HFF-Myc (cell line): ENCODE results near the gene GRK6.
A peak's percentile ranks its signal among the peaks of the same experiment; 100 is the strongest.

Experiments
- DNase-seq: peaks from one replicate; pipeline ENCODE4 v3.0.0-alpha.2; 2011; ENCODE audit warnings: low read depth; ENCODE audit errors: extremely low read depth
- H3K4me3 ChIP-seq: replicated peaks from 2 replicates; pipeline ENCODE4 v1.5.1; 2011; ENCODE audit warnings: low read depth, mild to moderate bottlenecking, control low read depth, low read length
- TF ChIP-seq, protein P1 (sequence below): IDR thresholded peaks from 2 replicates; pipeline ENCODE4 v1.5.1; 2012; ENCODE audit warnings: mild to moderate bottlenecking, low read depth, low read length, control low read depth; ENCODE audit errors: missing control alignments

GRK6 gene

DNA sequence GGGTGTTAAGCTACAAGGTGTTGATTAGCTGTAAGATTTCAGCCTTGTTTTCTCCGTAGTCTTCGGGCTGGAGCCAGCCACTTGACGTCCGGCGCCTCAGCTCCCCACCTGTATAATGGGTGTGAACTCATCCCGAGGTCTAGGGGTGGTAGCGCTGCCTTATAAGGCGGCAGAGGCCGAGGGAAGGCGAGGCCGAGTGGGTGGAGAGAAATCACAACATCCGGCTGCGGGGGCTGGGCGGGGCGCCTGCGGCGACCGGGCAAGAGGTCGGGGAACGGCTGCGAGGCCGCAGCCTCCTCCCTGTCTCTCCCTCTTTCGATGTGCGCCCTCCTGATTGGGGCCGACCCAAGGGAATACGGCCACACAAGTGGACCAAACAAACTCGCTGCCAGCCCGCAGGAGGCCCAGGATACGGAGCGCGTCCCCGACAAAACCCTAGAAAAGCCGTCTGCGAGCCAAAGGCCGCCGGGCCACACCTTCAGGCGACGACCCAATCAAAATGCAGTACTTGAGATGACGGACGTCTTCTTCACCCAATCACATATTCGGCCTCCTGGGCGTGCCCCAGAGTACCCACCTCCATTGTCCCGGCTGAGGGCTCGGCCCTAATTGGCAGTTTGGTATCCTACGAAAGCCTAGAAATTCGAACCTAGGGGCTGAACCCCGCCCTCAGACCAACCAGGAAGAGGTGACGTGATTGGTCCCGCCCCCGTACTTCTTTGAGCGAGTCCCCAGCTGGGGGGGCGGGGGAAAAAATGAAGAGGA lies 493 bp upstream of the GRK6 start:
- TF ChIP-seq, protein P1, sequence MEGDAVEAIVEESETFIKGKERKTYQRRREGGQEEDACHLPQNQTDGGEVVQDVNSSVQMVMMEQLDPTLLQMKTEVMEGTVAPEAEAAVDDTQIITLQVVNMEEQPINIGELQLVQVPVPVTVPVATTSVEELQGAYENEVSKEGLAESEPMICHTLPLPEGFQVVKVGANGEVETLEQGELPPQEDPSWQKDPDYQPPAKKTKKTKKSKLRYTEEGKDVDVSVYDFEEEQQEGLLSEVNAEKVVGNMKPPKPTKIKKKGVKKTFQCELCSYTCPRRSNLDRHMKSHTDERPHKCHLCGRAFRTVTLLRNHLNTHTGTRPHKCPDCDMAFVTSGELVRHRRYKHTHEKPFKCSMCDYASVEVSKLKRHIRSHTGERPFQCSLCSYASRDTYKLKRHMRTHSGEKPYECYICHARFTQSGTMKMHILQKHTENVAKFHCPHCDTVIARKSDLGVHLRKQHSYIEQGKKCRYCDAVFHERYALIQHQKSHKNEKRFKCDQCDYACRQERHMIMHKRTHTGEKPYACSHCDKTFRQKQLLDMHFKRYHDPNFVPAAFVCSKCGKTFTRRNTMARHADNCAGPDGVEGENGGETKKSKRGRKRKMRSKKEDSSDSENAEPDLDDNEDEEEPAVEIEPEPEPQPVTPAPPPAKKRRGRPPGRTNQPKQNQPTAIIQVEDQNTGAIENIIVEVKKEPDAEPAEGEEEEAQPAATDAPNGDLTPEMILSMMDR = no peak
- peak overlapping the region; percentile 50 for H3K4me3 ChIP-seq

DNA sequence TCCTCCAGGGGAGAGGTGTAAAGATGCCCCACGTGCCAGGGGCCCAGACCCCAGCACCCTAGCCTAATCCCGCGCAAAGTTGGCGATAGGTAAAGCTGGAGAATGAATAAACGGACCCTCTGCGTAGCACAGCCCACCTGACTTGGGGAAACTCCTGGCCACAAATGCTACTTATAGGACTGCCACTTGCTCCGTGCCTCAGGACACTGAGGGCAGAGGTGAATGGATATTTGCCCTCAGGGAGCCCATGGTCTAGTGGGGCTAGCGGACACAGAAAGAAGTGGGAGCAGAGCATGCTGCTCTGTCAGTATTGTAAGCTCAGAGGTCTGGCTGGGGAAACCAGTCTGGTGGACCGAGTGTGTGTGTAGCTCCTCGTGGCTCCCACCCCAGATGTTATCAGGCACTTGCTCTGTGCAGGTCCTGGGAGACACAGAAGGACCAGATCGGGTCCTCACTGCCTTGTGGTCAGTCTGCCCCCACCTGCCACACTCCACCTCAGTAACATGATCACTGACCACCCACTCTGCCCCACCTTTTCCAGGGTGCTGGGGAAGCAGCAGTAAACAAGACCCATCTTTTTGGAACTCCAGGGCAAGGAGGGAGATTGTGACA lies 841 bp downstream of the GRK6 start:
- DNase-seq = no peak
- peak overlapping the region; percentile 80 for H3K4me3 ChIP-seq
- TF ChIP-seq, protein P1 = no peak

More for the DNA sequence above, 493 bp upstream of the GRK6 start:
- DNase-seq = peak; percentile 100

DNA sequence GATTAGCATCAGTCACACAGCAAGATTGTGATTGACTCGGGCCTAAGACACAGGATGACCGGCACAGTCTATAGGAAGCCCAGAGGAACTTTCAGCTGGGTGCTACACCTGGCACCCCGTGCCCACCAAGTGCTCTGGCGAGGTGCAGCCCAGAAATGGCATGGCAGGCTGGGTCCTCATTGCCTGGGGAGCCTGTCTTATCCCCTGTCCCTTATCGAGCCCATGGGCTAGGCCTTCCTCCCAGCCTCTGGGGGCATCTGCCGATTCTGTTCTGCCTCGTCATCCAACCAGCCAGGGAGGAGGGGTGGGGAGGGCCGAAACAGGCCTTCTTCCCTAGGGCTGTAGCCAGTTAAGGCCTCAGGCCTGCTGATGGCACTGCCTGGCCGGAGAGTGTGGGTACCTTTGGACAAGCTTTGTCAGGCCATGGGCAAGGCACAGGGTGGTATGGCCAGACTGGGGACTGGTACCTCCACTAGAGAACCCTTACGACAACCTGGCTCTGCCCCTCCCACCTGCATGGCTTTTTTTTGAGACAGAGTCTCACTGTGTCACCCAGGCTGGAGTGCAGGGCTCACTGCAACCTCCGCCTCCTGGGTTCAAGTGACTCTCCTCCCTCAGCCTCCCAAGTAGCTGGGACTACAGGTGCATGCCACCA lies 1.6 kb downstream of the GRK6 start:
- no peak for DNase-seq
- TF ChIP-seq, protein P1 = no peak
- H3K4me3 ChIP-seq = peak overlapping the region; percentile 80

DNA sequence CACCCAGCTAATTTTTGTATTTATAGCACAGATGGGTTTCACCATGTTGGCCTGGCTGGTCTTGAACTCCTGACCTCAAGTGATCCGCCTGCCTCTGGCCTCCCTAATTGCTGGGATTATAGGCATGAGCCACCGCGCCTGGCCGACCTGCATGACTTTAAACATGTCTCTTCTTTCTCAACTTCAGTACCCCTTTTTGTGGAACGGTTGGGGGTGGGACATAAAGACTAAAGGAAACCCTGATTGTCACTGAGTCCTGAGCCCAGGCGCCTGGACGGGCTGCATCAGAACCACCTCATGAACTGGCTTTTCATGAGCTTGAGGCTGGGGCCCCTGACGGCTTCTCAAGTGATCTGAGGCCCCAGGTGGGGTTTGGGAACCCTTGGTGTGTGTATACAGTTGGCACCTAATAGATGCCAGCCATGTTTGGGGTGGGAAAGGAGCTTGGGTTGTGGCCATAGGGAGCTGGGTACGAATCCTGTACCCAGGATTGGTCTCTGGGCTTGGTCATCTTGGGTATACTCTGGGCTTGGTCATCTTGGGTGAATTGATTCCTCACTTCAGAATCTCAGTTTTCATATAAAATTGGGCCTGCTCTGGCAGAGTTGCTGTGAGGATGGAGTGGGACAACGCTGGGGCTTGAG lies 2.2 kb downstream of the GRK6 start:
- DNase-seq = no peak
- TF ChIP-seq, protein P1 = no peak
- H3K4me3 ChIP-seq = no peak overlapping the region

DNA sequence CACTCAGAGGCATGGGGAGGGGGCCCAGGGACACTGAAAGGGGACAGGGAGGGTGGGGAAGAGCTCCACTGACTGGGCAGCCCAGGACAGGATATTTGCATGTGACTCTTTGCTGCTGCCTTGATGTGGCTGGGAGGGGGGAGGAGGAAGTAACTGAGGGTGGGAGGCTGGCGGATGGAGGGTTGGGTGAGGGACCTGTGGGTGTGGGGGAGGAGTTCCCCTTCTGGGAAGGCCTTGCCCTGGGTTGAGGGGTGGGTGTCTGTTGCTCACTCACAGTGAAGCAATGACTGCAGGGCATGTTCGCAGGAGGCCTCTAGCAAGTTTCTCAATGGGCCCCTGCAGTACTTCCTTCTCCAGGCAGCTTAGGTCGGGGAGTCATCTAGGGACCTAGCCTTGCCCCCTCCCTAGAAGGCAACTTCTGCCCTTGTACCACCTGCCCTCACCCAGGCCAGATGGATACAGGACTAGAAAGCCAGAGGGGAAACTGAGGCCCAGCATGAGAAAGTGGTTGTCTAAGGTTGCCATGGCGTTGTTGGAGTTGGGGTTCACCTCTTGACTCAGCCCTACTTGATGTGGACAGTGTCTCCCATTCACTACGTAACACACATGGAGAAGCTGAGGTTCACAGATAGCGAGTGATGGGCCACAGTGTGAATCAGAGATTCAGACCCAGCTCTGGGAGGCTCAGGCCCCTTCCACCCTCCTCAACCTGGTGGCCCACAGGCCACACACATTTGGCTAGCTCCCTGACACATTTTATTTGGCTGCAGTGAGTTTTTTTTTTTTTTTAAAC lies 3.0 kb downstream of the GRK6 start:
- TF ChIP-seq, protein P1 = no peak
- H3K4me3 ChIP-seq = no peak overlapping the region
- no peak for DNase-seq
